Sigmoid colon (tissue), 4 donors: ENCODE data around the gene ARF3.

ENCODE experiments used
- EP300 ChIP-seq, 4 donors: sonication (generic); formaldehyde crosslinking; IDR thresholded peaks; one replicate each; pipeline ENCODE4 v1.6.1; 2017; ENCODE audit warnings: antibody characterized with exemption in 4 of 4
- POLR2A ChIP-seq, 2 donors: fragments of 450-650 bp; IDR thresholded peaks; one replicate each; pipeline ENCODE4 v1.6.1; 2016; ENCODE audit warnings: antibody characterized with exemption in 2 of 2, mild to moderate bottlenecking in 2 of 2, moderate library complexity in 2 of 2
- POLR2AphosphoS5 ChIP-seq, 4 donors: sonication (generic); formaldehyde crosslinking; IDR thresholded peaks; one replicate each; pipeline ENCODE4 v1.6.1; 2017; ENCODE audit warnings: antibody characterized with exemption in 4 of 4
- TF ChIP-seq, protein P1 (sequence below), 4 experiments: fragments of 450-650 bp in 3 of 4; fragments of 200-600 bp in 1 of 4; IDR thresholded peaks; one replicate each; pipeline ENCODE4 v1.5.1; 2016 to 2019; ENCODE audit warnings: antibody characterized with exemption in 4 of 4, mild to moderate bottlenecking in 3 of 4, moderate library complexity in 2 of 4

- no peak for TF ChIP-seq POLR2A (IDR thresholded peaks at IDR 0.05)
- TF ChIP-seq, protein P1, sequence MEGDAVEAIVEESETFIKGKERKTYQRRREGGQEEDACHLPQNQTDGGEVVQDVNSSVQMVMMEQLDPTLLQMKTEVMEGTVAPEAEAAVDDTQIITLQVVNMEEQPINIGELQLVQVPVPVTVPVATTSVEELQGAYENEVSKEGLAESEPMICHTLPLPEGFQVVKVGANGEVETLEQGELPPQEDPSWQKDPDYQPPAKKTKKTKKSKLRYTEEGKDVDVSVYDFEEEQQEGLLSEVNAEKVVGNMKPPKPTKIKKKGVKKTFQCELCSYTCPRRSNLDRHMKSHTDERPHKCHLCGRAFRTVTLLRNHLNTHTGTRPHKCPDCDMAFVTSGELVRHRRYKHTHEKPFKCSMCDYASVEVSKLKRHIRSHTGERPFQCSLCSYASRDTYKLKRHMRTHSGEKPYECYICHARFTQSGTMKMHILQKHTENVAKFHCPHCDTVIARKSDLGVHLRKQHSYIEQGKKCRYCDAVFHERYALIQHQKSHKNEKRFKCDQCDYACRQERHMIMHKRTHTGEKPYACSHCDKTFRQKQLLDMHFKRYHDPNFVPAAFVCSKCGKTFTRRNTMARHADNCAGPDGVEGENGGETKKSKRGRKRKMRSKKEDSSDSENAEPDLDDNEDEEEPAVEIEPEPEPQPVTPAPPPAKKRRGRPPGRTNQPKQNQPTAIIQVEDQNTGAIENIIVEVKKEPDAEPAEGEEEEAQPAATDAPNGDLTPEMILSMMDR (IDR thresholded peaks at IDR 0.05) = no peak
- no peak for TF ChIP-seq POLR2AphosphoS5 (IDR thresholded peaks at IDR 0.05)
- TF ChIP-seq EP300 (IDR thresholded peaks at IDR 0.05) = no peak
Observed at GRCh38 chr12:48903363-48903981, 53.8 kb downstream of the ARF3 start.
